Measurements from ENCODE around the gene SCGB1A1.

The SCGB1A1 gene

GRCh38 chr11:62391642-62392425 lies 27.0 kb upstream of the SCGB1A1 start:
- H3K36me3 Mint-ChIP-seq, result no peaks in the 10 kb centered on the region
- DNase-seq (ENCODE audit: low spot score in 2 of 2), result no peak
- no peak overlapping the region for H3K4me3 Mint-ChIP-seq
- ATAC-seq (ENCODE audit: low read depth), result no peak
- peaks cover 3% of the 10 kb centered on the region for H3K4me1 Mint-ChIP-seq
- no peak overlapping the region for H3K27ac Mint-ChIP-seq
- H3K9me3 Mint-ChIP-seq, result no peaks in the 10 kb centered on the region
- no peaks in the 10 kb centered on the region for H3K27me3 Mint-ChIP-seq

DNA sequence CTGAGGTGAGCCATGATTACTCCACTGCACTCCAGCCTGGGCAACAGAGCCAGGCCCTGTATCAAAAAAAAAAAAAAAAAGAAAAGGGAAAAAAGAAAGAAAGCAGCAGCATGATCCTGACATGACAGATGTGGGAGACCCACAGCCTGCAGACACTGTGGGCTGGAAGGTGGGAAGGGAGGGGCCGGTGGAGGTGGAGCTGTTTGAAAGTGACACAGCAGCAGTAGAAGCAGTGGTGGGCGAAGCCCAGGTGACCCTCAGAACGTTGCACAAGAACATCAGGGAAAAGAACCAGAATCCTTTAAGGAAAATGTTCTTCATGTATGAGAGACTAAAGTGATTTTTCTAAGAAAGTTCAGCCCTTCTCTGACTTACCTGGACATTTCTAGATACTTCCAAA lies 26.3 kb upstream of the SCGB1A1 start:
- no peak for ATAC-seq (ENCODE audit: low read depth)
- no peaks in the 10 kb centered on the region for H3K27me3 Mint-ChIP-seq
- H3K27ac Mint-ChIP-seq, result no peak overlapping the region
- no peak overlapping the region for H3K4me3 Mint-ChIP-seq
- H3K4me1 Mint-ChIP-seq, result peaks cover 3% of the 10 kb centered on the region
- H3K9me3 Mint-ChIP-seq, result no peaks in the 10 kb centered on the region
- DNase-seq (ENCODE audit: low spot score in 2 of 2), result no peak
- H3K36me3 Mint-ChIP-seq, result no peaks in the 10 kb centered on the region

DNA sequence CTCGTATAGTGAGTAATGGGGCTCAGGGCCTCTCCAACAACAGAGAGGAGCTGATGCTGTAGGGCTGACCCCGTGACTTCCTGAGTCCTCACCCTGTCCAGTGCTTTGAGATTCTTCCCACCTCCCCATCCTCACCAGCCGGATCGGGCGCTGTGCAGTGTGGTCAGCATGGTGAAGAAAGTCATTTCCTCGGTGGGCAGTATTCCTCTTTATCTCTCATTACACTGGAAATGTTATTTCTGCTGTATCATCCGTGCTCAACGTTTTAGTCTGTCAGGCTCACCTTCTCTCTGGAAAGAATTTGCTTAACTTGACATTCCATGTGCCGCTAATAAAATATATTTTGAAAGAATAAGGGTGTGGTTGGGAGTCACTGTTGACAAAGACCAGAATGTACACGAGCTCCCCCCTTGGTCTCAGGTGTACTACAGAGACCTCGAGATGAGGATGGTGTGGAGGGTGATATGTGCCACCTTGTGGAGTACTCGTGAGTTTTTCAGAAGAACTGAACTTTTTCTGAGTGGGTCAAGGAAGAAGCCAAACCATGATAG lies 25.7 kb upstream of the SCGB1A1 start:
- H3K9me3 Mint-ChIP-seq, result no peaks in the 10 kb centered on the region
- ATAC-seq (ENCODE audit: low read depth) (peak; percentile 77), DNase-seq (ENCODE audit: low spot score in 2 of 2) (peak in 1 of 2 donors; percentile 12)
- no peaks in the 10 kb centered on the region for H3K36me3 Mint-ChIP-seq
- peaks cover 3% of the 10 kb centered on the region for H3K4me1 Mint-ChIP-seq
- no peak overlapping the region for H3K4me3 Mint-ChIP-seq
- no peak overlapping the region for H3K27ac Mint-ChIP-seq
- H3K27me3 Mint-ChIP-seq, result no peaks in the 10 kb centered on the region

DNA sequence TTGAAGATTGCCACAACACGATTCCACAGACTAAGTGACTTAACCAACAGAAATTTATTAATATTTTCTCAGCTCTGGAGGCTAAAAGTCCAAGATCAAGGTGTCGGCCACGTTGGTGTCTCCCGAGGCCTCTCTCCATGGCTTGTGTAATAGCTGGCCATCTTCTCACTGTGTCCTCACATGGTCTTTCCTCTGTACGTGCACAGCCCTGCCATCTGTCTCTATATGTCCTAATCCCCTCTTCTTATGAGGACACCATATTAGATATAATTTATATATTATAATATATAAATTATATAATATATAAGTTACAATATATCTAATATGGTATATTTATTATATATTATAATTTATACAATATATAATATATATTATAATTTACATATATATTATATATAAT lies 25.1 kb upstream of the SCGB1A1 start:
- Mint-ChIP-seq H3K27me3 (peaks cover 2% of the 10 kb centered on the region), H3K27ac (no peak overlapping the region), H3K9me3 (no peaks in the 10 kb centered on the region), H3K4me1 (peaks cover 3% of the 10 kb centered on the region), H3K4me3 (no peak overlapping the region), H3K36me3 (no peaks in the 10 kb centered on the region)
- DNase-seq (ENCODE audit: low spot score in 2 of 2), result no peak
- no peak for ATAC-seq (ENCODE audit: low read depth)

- H3K9me3 Mint-ChIP-seq, result no peaks in the 10 kb centered on the region
- H3K36me3 Mint-ChIP-seq, result no peaks in the 10 kb centered on the region
- H3K4me1 Mint-ChIP-seq, result peaks cover 3% of the 10 kb centered on the region
- peak; percentile 86 for ATAC-seq (ENCODE audit: low read depth)
- no peak overlapping the region for H3K4me3 Mint-ChIP-seq
- peaks cover 6% of the 10 kb centered on the region for H3K27me3 Mint-ChIP-seq
- DNase-seq (ENCODE audit: low spot score in 2 of 2), result peak; percentile 28 to 58
- no peak overlapping the region for H3K27ac Mint-ChIP-seq
These were observed 23.9 kb upstream of the SCGB1A1 start for GRCh38 chr11:62394825-62395538.

- H3K27me3 Mint-ChIP-seq, result peaks cover 6% of the 10 kb centered on the region
- peaks cover 3% of the 10 kb centered on the region for H3K4me1 Mint-ChIP-seq
- DNase-seq (ENCODE audit: low spot score in 2 of 2), result no peak
- H3K36me3 Mint-ChIP-seq, result no peaks in the 10 kb centered on the region
- no peaks in the 10 kb centered on the region for H3K9me3 Mint-ChIP-seq
- no peak overlapping the region for H3K4me3 Mint-ChIP-seq
- H3K27ac Mint-ChIP-seq, result no peak overlapping the region
- no peak for ATAC-seq (ENCODE audit: low read depth)
These were observed 22.8 kb upstream of the SCGB1A1 start for GRCh38 chr11:62395885-62396551.

DNA sequence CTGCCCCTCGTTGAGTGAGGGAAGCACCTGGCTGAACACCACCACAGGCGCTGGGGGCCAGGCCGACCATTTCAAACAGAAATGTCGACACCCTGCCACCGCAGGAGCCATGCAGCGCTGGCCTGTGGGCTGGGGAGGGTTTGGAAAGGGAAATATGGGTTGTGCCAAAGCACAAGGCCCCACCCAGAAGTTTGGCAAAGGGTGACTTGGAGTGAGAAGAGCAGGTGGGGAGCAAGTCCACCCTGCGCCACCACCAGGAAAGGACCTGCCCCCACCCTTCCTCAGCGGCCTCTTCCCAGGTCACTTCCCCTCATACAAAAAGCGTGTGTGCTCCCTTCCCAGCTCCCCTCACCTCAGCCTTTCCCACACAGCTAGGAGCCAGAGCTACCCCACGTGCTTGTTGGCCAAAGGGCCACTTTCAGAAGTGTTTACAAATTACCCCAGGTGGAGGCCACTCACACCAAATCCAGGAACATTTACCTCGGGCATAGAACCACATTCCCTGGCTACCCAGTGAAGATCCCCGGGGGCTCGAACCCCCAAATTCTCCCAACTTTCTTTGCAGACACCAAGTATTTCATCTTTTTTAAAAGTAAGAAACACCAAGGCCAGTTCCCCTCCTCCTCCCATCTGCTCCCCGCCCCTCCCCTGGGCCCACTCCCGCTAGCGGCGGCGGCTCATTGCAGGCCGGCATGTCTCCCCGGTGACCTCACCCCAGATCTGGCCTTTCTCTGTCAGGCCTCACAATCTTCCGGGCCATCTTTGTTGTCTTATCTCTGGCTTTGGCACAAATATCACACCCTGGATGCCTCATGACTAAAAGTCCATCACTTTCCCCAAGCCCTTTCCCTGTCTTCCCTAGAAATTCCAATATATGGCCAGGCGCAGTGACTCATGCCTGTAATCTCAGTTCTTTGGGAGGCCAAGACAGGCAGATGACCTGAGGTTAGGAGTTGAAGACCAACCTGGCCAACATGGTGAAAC lies 20.5 kb upstream of the SCGB1A1 start:
- no peaks in the 10 kb centered on the region for H3K36me3 Mint-ChIP-seq
- no peaks in the 10 kb centered on the region for H3K9me3 Mint-ChIP-seq
- DNase-seq (ENCODE audit: low spot score in 2 of 2), result no peak
- H3K4me3 Mint-ChIP-seq, result no peak overlapping the region
- H3K4me1 Mint-ChIP-seq, result peaks cover 8% of the 10 kb centered on the region
- no peak for ATAC-seq (ENCODE audit: low read depth)
- no peak overlapping the region for H3K27ac Mint-ChIP-seq
- peaks cover 9% of the 10 kb centered on the region for H3K27me3 Mint-ChIP-seq

GRCh38 chr11:62399172-62399877 lies 19.5 kb upstream of the SCGB1A1 start:
- H3K4me1 Mint-ChIP-seq, result peaks cover 8% of the 10 kb centered on the region

DNA sequence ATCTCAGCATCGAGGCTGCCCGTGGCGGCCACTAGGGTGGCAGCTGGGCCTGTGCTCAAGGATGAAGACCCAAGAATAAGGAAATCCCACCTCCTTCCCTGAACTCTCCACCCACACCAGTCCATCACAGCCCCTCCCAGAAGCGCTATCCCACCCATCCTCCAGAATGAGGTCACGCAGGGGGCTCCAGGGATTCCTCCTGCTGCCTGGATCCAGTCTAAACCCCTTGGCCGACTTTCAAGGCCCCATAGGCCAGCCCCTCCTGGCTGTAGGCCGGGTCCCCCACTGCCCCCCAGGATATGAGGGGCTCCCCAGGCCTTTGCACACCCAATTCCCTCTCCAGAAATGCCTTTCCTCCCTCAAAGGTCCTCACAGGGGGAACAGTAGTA lies 19.0 kb upstream of the SCGB1A1 start:
- ATAC-seq (ENCODE audit: low read depth) (no peak), DNase-seq (ENCODE audit: low spot score in 2 of 2) (no peak)
- Mint-ChIP-seq H3K4me3 (no peak overlapping the region), H3K27me3 (peaks cover 9% of the 10 kb centered on the region), H3K4me1 (peaks cover 6% of the 10 kb centered on the region), H3K36me3 (no peaks in the 10 kb centered on the region), H3K27ac (no peak overlapping the region), H3K9me3 (no peaks in the 10 kb centered on the region)

More at GRCh38 chr11:62399172-62399877, 19.5 kb upstream of the SCGB1A1 start:
- DNase-seq (ENCODE audit: low spot score in 2 of 2) (no peak), ATAC-seq (ENCODE audit: low read depth) (no peak)
- no peaks in the 10 kb centered on the region for H3K9me3 Mint-ChIP-seq
- no peak overlapping the region for H3K27ac Mint-ChIP-seq
- no peak overlapping the region for H3K4me3 Mint-ChIP-seq
- no peaks in the 10 kb centered on the region for H3K36me3 Mint-ChIP-seq
- H3K27me3 Mint-ChIP-seq, result peaks cover 9% of the 10 kb centered on the region

- no peaks in the 10 kb centered on the region for H3K9me3 Mint-ChIP-seq
- no peak overlapping the region for H3K4me3 Mint-ChIP-seq
- H3K36me3 Mint-ChIP-seq, result no peaks in the 10 kb centered on the region
- H3K4me1 Mint-ChIP-seq, result peaks cover 5% of the 10 kb centered on the region
- DNase-seq (ENCODE audit: low spot score in 2 of 2), result no peak
- H3K27me3 Mint-ChIP-seq, result peaks cover 9% of the 10 kb centered on the region
- no peak for ATAC-seq (ENCODE audit: low read depth)
- no peak overlapping the region for H3K27ac Mint-ChIP-seq
These were observed 18.6 kb upstream of the SCGB1A1 start for GRCh38 chr11:62400281-62400680.

DNA sequence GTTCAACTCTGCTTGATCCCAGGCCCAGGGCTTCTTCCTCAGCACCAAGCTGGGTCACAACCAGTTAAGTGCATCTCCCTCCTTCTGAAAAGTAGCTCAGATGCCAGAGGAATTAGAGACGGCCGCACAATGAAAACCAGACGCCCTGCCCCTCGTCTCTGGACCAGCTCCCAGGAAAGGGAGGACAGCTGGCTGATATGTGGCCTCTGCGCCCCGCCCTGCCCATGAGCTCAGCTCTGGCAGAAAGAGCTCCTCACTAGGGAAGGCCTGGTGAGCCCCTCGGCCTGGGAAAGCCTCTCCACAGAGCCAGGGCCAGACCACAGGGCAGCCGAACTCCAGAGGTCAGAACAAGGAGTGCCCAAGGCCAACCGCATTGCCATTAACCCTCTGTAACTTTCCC lies 18.1 kb upstream of the SCGB1A1 start:
- Mint-ChIP-seq H3K4me1 (peaks cover 5% of the 10 kb centered on the region), H3K27ac (no peak overlapping the region), H3K9me3 (no peaks in the 10 kb centered on the region), H3K4me3 (no peak overlapping the region), H3K27me3 (peaks cover 9% of the 10 kb centered on the region), H3K36me3 (no peaks in the 10 kb centered on the region)
- ATAC-seq (ENCODE audit: low read depth) (no peak), DNase-seq (ENCODE audit: low spot score in 2 of 2) (no peak)

- Mint-ChIP-seq H3K27ac (no peak overlapping the region), H3K4me3 (no peak overlapping the region), H3K4me1 (peaks cover 5% of the 10 kb centered on the region), H3K36me3 (no peaks in the 10 kb centered on the region), H3K27me3 (peaks cover 9% of the 10 kb centered on the region), H3K9me3 (no peaks in the 10 kb centered on the region)
- no peak for ATAC-seq (ENCODE audit: low read depth)
- no peak for DNase-seq (ENCODE audit: low spot score in 2 of 2)
These were observed 17.5 kb upstream of the SCGB1A1 start for GRCh38 chr11:62401356-62401755.

DNA sequence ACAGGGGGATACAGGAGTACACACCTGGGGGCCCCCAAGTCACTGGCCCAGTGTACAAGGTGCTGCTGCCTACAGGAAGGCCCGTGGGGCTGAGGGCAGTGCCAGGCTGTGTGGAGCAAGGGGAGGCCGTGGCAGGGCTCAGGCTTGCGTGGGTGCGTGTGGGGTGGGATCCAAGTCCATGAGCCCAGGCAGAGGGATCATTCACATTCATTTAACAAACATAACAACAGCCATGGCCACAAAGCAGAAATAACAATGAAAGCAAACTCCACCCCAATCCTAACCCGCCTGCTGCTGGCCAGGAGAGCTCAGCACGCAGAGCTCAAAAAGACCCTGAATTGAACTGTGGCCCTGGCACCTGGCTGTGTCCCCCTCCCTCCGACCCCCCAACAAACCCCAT lies 17.0 kb upstream of the SCGB1A1 start:
- DNase-seq (ENCODE audit: low spot score in 2 of 2) (no peak), ATAC-seq (ENCODE audit: low read depth) (no peak)
- peaks cover 9% of the 10 kb centered on the region for H3K27me3 Mint-ChIP-seq

More for the DNA sequence above, 17.0 kb upstream of the SCGB1A1 start:
- Mint-ChIP-seq H3K27ac (no peak overlapping the region), H3K4me3 (no peak overlapping the region), H3K4me1 (peaks cover 5% of the 10 kb centered on the region), H3K9me3 (no peaks in the 10 kb centered on the region), H3K36me3 (no peaks in the 10 kb centered on the region)

All from memory B cell (primary cell).